ENCODE results near the gene IL36RN. TPM values are rescaled to one million over a fixed set of nuclear protein-coding genes. Genes with fewer than 3 reads are reported as not detected.
A peak's percentile ranks its signal among the peaks of the same experiment; 100 is the strongest.

Gene IL36RN
- polyA plus RNA-seq, 6 donors from 2014 or later: not detected

- ATAC-seq (ENCODE audit: low read depth in 2 of 2) (no peak), DNase-seq (no peak)
- Mint-ChIP-seq H3K27me3 (peaks cover 48 to 63% (median 59%) of the 10 kb centered on the region in 3 donors), H3K9me3 (no peaks in the 10 kb centered on the region), H3K27ac (no peak overlapping the region), H3K4me1 (peaks cover 6 to 7% (median 7%) of the 10 kb centered on the region in 3 donors), H3K4me3 (no peak overlapping the region), H3K36me3 (no peaks in the 10 kb centered on the region)
Observed at GRCh38 chr2:113027691-113028090, 31.3 kb upstream of the IL36RN start.

GRCh38 chr2:113028112-113028511 lies 30.9 kb upstream of the IL36RN start:
- peaks cover 47 to 60% (median 58%) of the 10 kb centered on the region in 3 donors for H3K27me3 Mint-ChIP-seq
- H3K4me1 Mint-ChIP-seq: peaks cover 6 to 7% (median 7%) of the 10 kb centered on the region in 3 donors
- DNase-seq (no peak), ATAC-seq (ENCODE audit: low read depth in 2 of 2) (no peak)
- H3K27ac Mint-ChIP-seq: no peak overlapping the region
- no peaks in the 10 kb centered on the region for H3K9me3 Mint-ChIP-seq
- no peak overlapping the region for H3K4me3 Mint-ChIP-seq
- H3K36me3 Mint-ChIP-seq: no peaks in the 10 kb centered on the region

GRCh38 chr2:113032737-113033136 lies 26.3 kb upstream of the IL36RN start:
- DNase-seq: no peak
- no peaks in the 10 kb centered on the region for H3K9me3 Mint-ChIP-seq
- no peak overlapping the region for H3K4me3 Mint-ChIP-seq
- no peaks in the 10 kb centered on the region for H3K4me1 Mint-ChIP-seq
- no peaks in the 10 kb centered on the region for H3K36me3 Mint-ChIP-seq
- no peak overlapping the region for H3K27ac Mint-ChIP-seq
- no peak for ATAC-seq (ENCODE audit: low read depth in 2 of 2)
- H3K27me3 Mint-ChIP-seq: peaks cover 40 to 55% (median 42%) of the 10 kb centered on the region in 3 donors

GRCh38 chr2:113034016-113034415 lies 25.0 kb upstream of the IL36RN start:
- Mint-ChIP-seq H3K4me1 (no peaks in the 10 kb centered on the region), H3K27me3 (peaks cover 42 to 58% (median 46%) of the 10 kb centered on the region in 3 donors), H3K27ac (no peak overlapping the region), H3K9me3 (no peaks in the 10 kb centered on the region), H3K4me3 (no peak overlapping the region), H3K36me3 (no peaks in the 10 kb centered on the region)
- ATAC-seq (ENCODE audit: low read depth in 2 of 2) (no peak), DNase-seq (no peak)

- Mint-ChIP-seq H3K9me3 (no peaks in the 10 kb centered on the region), H3K27me3 (peaks cover 34 to 41% (median 36%) of the 10 kb centered on the region in 3 donors), H3K4me1 (no peaks in the 10 kb centered on the region), H3K36me3 (no peaks in the 10 kb centered on the region), H3K4me3 (no peak overlapping the region), H3K27ac (peak overlapping the region in 1 of 6 donors; percentile 18)
- DNase-seq: no peak
- no peak for ATAC-seq (ENCODE audit: low read depth in 2 of 2)
Observed at GRCh38 chr2:113036763-113037162, 22.2 kb upstream of the IL36RN start.

GRCh38 chr2:113038291-113038690 lies 20.7 kb upstream of the IL36RN start:
- Mint-ChIP-seq H3K27ac (no peak overlapping the region), H3K9me3 (peaks cover 0 to 9% (median 4%) of the 10 kb centered on the region in 7 donors), H3K4me3 (no peak overlapping the region), H3K4me1 (no peaks in the 10 kb centered on the region), H3K27me3 (peaks cover 32 to 41% (median 36%) of the 10 kb centered on the region in 3 donors), H3K36me3 (no peaks in the 10 kb centered on the region)
- DNase-seq (no peak), ATAC-seq (ENCODE audit: low read depth in 2 of 2) (no peak)

GRCh38 chr2:113039158-113039557 lies 19.8 kb upstream of the IL36RN start:
- ATAC-seq (ENCODE audit: low read depth in 2 of 2) (no peak), DNase-seq (no peak)
- Mint-ChIP-seq H3K27ac (no peak overlapping the region), H3K36me3 (no peaks in the 10 kb centered on the region), H3K27me3 (peaks cover 26 to 36% (median 33%) of the 10 kb centered on the region in 3 donors), H3K4me3 (no peak overlapping the region), H3K9me3 (peaks cover 0 to 9% (median 4%) of the 10 kb centered on the region in 7 donors), H3K4me1 (no peaks in the 10 kb centered on the region)

- Mint-ChIP-seq H3K4me3 (no peak overlapping the region), H3K9me3 (peaks cover 0 to 9% (median 4%) of the 10 kb centered on the region in 7 donors), H3K27me3 (peaks cover 24 to 31% (median 31%) of the 10 kb centered on the region in 3 donors), H3K36me3 (no peaks in the 10 kb centered on the region), H3K27ac (no peak overlapping the region), H3K4me1 (no peaks in the 10 kb centered on the region)
- no peak for ATAC-seq (ENCODE audit: low read depth in 2 of 2)
- no peak for DNase-seq
Observed at GRCh38 chr2:113039719-113040118, 19.3 kb upstream of the IL36RN start.

- H3K36me3 Mint-ChIP-seq: no peaks in the 10 kb centered on the region
- H3K4me3 Mint-ChIP-seq: no peak overlapping the region
- ATAC-seq (ENCODE audit: low read depth in 2 of 2) (no peak), DNase-seq (no peak)
- H3K9me3 Mint-ChIP-seq: peaks cover 0 to 10% (median 5%) of the 10 kb centered on the region in 7 donors
- H3K4me1 Mint-ChIP-seq: no peaks in the 10 kb centered on the region
- no peak overlapping the region for H3K27ac Mint-ChIP-seq
- peaks cover 17 to 29% (median 23%) of the 10 kb centered on the region in 3 donors for H3K27me3 Mint-ChIP-seq
Observed at GRCh38 chr2:113041871-113042270, 17.1 kb upstream of the IL36RN start.

GRCh38 chr2:113046465-113046864 lies 12.5 kb upstream of the IL36RN start:
- DNase-seq (no peak), ATAC-seq (ENCODE audit: low read depth in 2 of 2) (no peak)
- Mint-ChIP-seq H3K4me3 (no peak overlapping the region), H3K27me3 (peaks cover 7 to 23% (median 12%) of the 10 kb centered on the region in 3 donors), H3K9me3 (peaks cover 0 to 13% (median 5%) of the 10 kb centered on the region in 7 donors), H3K27ac (no peak overlapping the region), H3K4me1 (no peaks in the 10 kb centered on the region), H3K36me3 (peaks cover 0 to 11% of the 10 kb centered on the region in 2 donors)

GRCh38 chr2:113050921-113051895 lies 7.8 kb upstream of the IL36RN start:
- H3K27ac Mint-ChIP-seq: no peak overlapping the region
- H3K4me1 Mint-ChIP-seq: no peaks in the 10 kb centered on the region
- H3K36me3 Mint-ChIP-seq: peaks cover 18 to 32% of the 10 kb centered on the region in 2 donors
- no peak overlapping the region for H3K4me3 Mint-ChIP-seq
- ATAC-seq (ENCODE audit: low read depth in 2 of 2) (no peak), DNase-seq (no peak)
- H3K9me3 Mint-ChIP-seq: peaks cover 17 to 31% (median 26%) of the 10 kb centered on the region in 7 donors
- H3K27me3 Mint-ChIP-seq: peaks cover 25 to 58% (median 30%) of the 10 kb centered on the region in 3 donors

- Mint-ChIP-seq H3K4me3 (peak within 1 kb of the TSS in 1 of 8 donors; percentile 35), H3K27me3 (peaks cover 20 to 57% (median 25%) of the 10 kb centered on the region in 3 donors), H3K27ac (peak within 1 kb of the TSS in 1 of 6 donors; percentile 23), H3K9me3 (peaks cover 20 to 33% (median 29%) of the 10 kb centered on the region in 7 donors), H3K36me3 (peaks cover 18 to 32% of the 10 kb centered on the region in 2 donors), H3K4me1 (no peaks in the 10 kb centered on the region)
- ATAC-seq (ENCODE audit: low read depth in 2 of 2) (no peak), DNase-seq (no peak)
Observed at GRCh38 chr2:113052396-113052917, 6.5 kb upstream of the IL36RN start, which contains the start of gene IL36B. Gene IL36B (minus strand): TSS chr2:113052867.

- Mint-ChIP-seq H3K4me3 (no peak overlapping the region), H3K36me3 (peaks cover 18 to 32% of the 10 kb centered on the region in 2 donors), H3K4me1 (no peaks in the 10 kb centered on the region), H3K27ac (no peak overlapping the region), H3K9me3 (peaks cover 20 to 33% (median 29%) of the 10 kb centered on the region in 7 donors), H3K27me3 (peaks cover 26 to 55% (median 28%) of the 10 kb centered on the region in 3 donors)
- DNase-seq (no peak), ATAC-seq (ENCODE audit: low read depth in 2 of 2) (no peak)
Observed at GRCh38 chr2:113053666-113054065, 5.3 kb upstream of the IL36RN start.
